DLD1 (cell line): ENCODE data around the gene SLC2A5.
"Not testable (repeated sequence)": the region's sequence is repeated elsewhere in the genome, so short reads cannot be mapped to it uniquely, and the experiment has no call there.

Experiments used
- in situ Hi-C: cut with HindIII; loops from 2 replicates; pipeline ENCODE4 v1.10.0; 2017; ENCODE audit warnings: low sequenced_read_pairs

Gene SLC2A5

GRCh38 chr1:9037476-9038337 lies 31.7 kb downstream of the SLC2A5 start:
- in situ Hi-C loops, result no loop called here

- in situ Hi-C loops, result no loop called here
These were observed 34.2 kb downstream of the SLC2A5 start for GRCh38 chr1:9035226-9035625.

GRCh38 chr1:9033363-9033762 lies 36.1 kb downstream of the SLC2A5 start:
- in situ Hi-C loops, result no loop called here

GRCh38 chr1:9031484-9032259 lies 37.8 kb downstream of the SLC2A5 start:
- in situ Hi-C loops, result no loop called here

GRCh38 chr1:9031077-9031476 lies 38.4 kb downstream of the SLC2A5 start:
- in situ Hi-C loops, result not testable (repeated sequence)

- in situ Hi-C loops, result no loop called here
These were observed 40.3 kb downstream of the SLC2A5 start for GRCh38 chr1:9028921-9029705.

- in situ Hi-C loops, result no loop called here
These were observed 42.1 kb downstream of the SLC2A5 start for GRCh38 chr1:9027307-9027706.

GRCh38 chr1:9025449-9025848 lies 44.0 kb downstream of the SLC2A5 start:
- in situ Hi-C loops, result no loop called here

GRCh38 chr1:9024837-9025236 lies 44.6 kb downstream of the SLC2A5 start:
- in situ Hi-C loops, result no loop called here

GRCh38 chr1:9022773-9023172 lies 46.7 kb downstream of the SLC2A5 start:
- in situ Hi-C loops, result no loop called here

- in situ Hi-C loops, result not testable (repeated sequence)
These were observed 47.3 kb downstream of the SLC2A5 start for GRCh38 chr1:9022026-9022738.

- in situ Hi-C loops, result no loop called here
These were observed 49.1 kb downstream of the SLC2A5 start for GRCh38 chr1:9020305-9020704.

- in situ Hi-C loops, result no loop called here
These were observed 49.5 kb downstream of the SLC2A5 start for GRCh38 chr1:9019896-9020295.

GRCh38 chr1:9018333-9018732 lies 51.1 kb downstream of the SLC2A5 start:
- in situ Hi-C loops, result no loop called here

- in situ Hi-C loops, result no loop called here
These were observed 53.0 kb downstream of the SLC2A5 start for GRCh38 chr1:9016455-9016854.

- in situ Hi-C loops, result no loop called here
These were observed 54.7 kb downstream of the SLC2A5 start for GRCh38 chr1:9014475-9015375.

- in situ Hi-C loops, result no loop called here
These were observed 55.6 kb downstream of the SLC2A5 start for GRCh38 chr1:9013819-9014218.

GRCh38 chr1:9010781-9011323 lies 58.6 kb downstream of the SLC2A5 start:
- in situ Hi-C loops, result no loop called here
